DOHH2 (cell line): ENCODE measurements around the gene ARRDC2.
A peak's percentile ranks its signal among the peaks of the same experiment; 100 is the strongest.

Source experiments
- H3F3A ChIP-seq: fragments of 200-600 bp; sonication (generic), shearing (Covaris generic); 2 replicates; pipeline ENCODE4 v1.6.0; 2016; ENCODE audit warnings: antibody characterized with exemption, mild to moderate bottlenecking; ENCODE audit not compliant: control insufficient read depth, insufficient read depth
- H3K27ac ChIP-seq: fragments of 200-600 bp; sonication (generic); 2 replicates; pipeline ENCODE4 v1.5.1; 2014; ENCODE audit warnings: low read depth, mild to moderate bottlenecking, low read length, moderate library complexity
- H3K27me3 ChIP-seq: fragments of 200-600 bp; sonication (generic); 2 replicates; pipeline ENCODE4 v1.6.1; 2014; ENCODE audit warnings: mild to moderate bottlenecking, low read length, mixed read lengths; ENCODE audit not compliant: control insufficient read depth
- H3K36me3 ChIP-seq: fragments of 200-600 bp; sonication (generic); 2 replicates; pipeline ENCODE4 v1.6.1; 2014; ENCODE audit warnings: mild to moderate bottlenecking, low read length, moderate library complexity, mixed read lengths; ENCODE audit not compliant: control insufficient read depth
- H3K4me1 ChIP-seq: fragments of 200-600 bp; sonication (generic); 2 replicates; pipeline ENCODE4 v1.6.1; 2014; ENCODE audit warnings: mild to moderate bottlenecking, low read length, mixed read lengths; ENCODE audit not compliant: control insufficient read depth
- H3K4me2 ChIP-seq: fragments of 200-600 bp; sonication (generic); 2 replicates; pipeline ENCODE4 v1.6.0; 2014; ENCODE audit warnings: mild to moderate bottlenecking, low read length, moderate library complexity
- H3K4me3 ChIP-seq: fragments of 200-600 bp; sonication (generic); 2 replicates; pipeline ENCODE4 v1.5.1; 2014; ENCODE audit warnings: mild to moderate bottlenecking, low read length, mixed read lengths
- H3K79me2 ChIP-seq: fragments of 200-600 bp; sonication (generic); 2 replicates; pipeline ENCODE4 v1.6.1; 2014; ENCODE audit warnings: mild to moderate bottlenecking, low read length, mixed read lengths; ENCODE audit not compliant: control insufficient read depth
- H3K9me2 ChIP-seq: fragments of 200-600 bp; sonication (generic); replicated peaks from 2 replicates; pipeline ENCODE4 v1.6.1; 2014; ENCODE audit warnings: mild to moderate bottlenecking, low read length, mixed read lengths; ENCODE audit not compliant: control insufficient read depth
- H3K9me3 ChIP-seq: fragments of 200-600 bp; sonication (generic); 2 replicates; pipeline ENCODE4 v1.6.1; 2014; ENCODE audit warnings: antibody characterized with exemption, low read length, mixed read lengths; ENCODE audit not compliant: control insufficient read depth, insufficient read depth
- H4K20me1 ChIP-seq: fragments of 200-600 bp; sonication (generic); 2 replicates; pipeline ENCODE4 v1.6.0; 2014; ENCODE audit warnings: low read depth, mild to moderate bottlenecking, antibody characterized with exemption, low read length, moderate library complexity; ENCODE audit not compliant: control insufficient read depth, insufficient read depth
- CTCF ChIP-seq: fragments of 200-600 bp; sonication (generic); IDR thresholded peaks from one replicate; pipeline ENCODE4 v1.5.1; 2014; ENCODE audit warnings: antibody characterized with exemption, mild to moderate bottlenecking, low read depth, low read length; ENCODE audit not compliant: poor library complexity, severe bottlenecking
- EZH2phosphoT487 ChIP-seq: fragments of 200-600 bp; sonication (generic); IDR thresholded peaks from 2 replicates; pipeline ENCODE4 v1.6.1; 2017; ENCODE audit warnings: borderline replicate concordance, mild to moderate bottlenecking, antibody characterized with exemption, low read length, moderate library complexity, mixed read lengths

The ARRDC2 gene

DNA sequence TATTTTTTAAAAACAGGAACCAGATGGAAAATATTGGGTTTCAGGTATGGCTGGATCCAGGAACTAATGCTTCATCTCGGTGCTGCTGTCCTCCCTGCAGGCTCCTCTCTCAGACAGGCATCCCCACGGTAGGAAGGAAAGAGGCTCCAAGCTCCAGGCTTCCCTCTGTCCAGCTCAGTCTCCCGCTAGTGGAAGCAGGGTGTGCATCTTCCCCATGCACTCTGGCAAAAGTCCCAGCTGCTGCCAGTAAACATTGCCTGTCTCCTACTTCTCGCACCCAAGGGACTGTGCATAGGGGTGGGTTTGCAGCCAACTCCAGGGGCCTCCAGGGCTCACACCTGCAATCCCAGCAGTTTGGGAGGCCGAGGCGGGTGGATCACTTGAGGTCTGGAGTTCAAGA is 49.6 kb downstream of the ARRDC2 start:
- no peaks in the 10 kb centered on the region for H3K79me2 ChIP-seq
- no peaks in the 10 kb centered on the region for H3K9me2 ChIP-seq
- TF ChIP-seq CTCF (no peak), EZH2phosphoT487 (no peak)
- H3K4me2 ChIP-seq, result peak overlapping the region; percentile 71; the same call in 1 of the 2 replicates
- H3K9me3 ChIP-seq, result no peaks in the 10 kb centered on the region
- 0 out of 2 replicates have a peak, but pooled peaks cover 3% of the 10 kb centered on the region for H3F3A ChIP-seq
- H3K27ac ChIP-seq, result no peak overlapping the region
- H3K36me3 ChIP-seq, result no peaks in the 10 kb centered on the region
- H4K20me1 ChIP-seq, result no peaks in the 10 kb centered on the region
- H3K4me1 ChIP-seq, result peaks cover 13% of the 10 kb centered on the region
- no peak overlapping the region for H3K4me3 ChIP-seq
- H3K27me3 ChIP-seq, result no peaks in the 10 kb centered on the region

GRCh38 chr19:18058208-18059009 is 50.4 kb downstream of the ARRDC2 start:
- peak; percentile 99 for TF ChIP-seq CTCF
- TF ChIP-seq EZH2phosphoT487, result no peak
- peaks cover 16% of the 10 kb centered on the region for H3K4me1 ChIP-seq
- H4K20me1 ChIP-seq, result no peaks in the 10 kb centered on the region
- peak overlapping the region; percentile 61 for H3K4me3 ChIP-seq
- no peaks in the 10 kb centered on the region for H3K9me3 ChIP-seq
- no peaks in the 10 kb centered on the region for H3K79me2 ChIP-seq
- peaks cover 2% of the 10 kb centered on the region; the same call in 1 of the 2 replicates for H3K36me3 ChIP-seq
- no peaks in the 10 kb centered on the region for H3K27me3 ChIP-seq
- H3K9me2 ChIP-seq, result no peaks in the 10 kb centered on the region
- 0 out of 2 replicates have a peak, but pooled peaks cover 5% of the 10 kb centered on the region for H3F3A ChIP-seq
- peak overlapping the region; percentile 15; the same call in 1 of the 2 replicates for H3K27ac ChIP-seq
- peak overlapping the region; percentile 71 for H3K4me2 ChIP-seq

DNA sequence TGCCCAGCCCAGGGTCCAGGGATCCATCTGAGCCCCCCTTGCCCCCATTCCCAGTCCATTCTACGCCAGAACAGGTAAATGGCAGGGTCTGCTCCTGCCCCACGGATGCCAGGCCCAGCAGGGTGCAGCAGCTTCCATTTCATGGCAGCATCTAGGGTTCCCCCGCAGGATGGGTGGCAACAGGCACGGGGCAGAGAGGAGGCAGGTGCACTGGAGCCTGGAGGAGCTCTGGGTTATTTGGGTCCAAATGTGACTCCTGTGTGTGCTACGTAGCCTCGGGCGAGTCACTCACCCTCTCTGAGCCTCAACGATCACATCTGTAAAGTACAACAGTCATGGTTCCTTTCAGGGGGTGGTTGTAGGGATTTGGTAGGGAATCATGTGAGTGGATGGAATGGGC is 51.3 kb downstream of the ARRDC2 start:
- Histone ChIP-seq H3K27ac (no peak overlapping the region), H4K20me1 (no peaks in the 10 kb centered on the region), H3K4me1 (peaks cover 17% of the 10 kb centered on the region), H3K9me2 (no peaks in the 10 kb centered on the region), H3K4me3 (no peak overlapping the region), H3K79me2 (no peaks in the 10 kb centered on the region), H3K27me3 (no peaks in the 10 kb centered on the region), H3F3A (0 out of 2 replicates have a peak, but pooled peaks cover 5% of the 10 kb centered on the region), H3K4me2 (no peak overlapping the region), H3K36me3 (peaks cover 3% of the 10 kb centered on the region; the same call in 1 of the 2 replicates), H3K9me3 (no peaks in the 10 kb centered on the region)
- no peak for TF ChIP-seq CTCF
- TF ChIP-seq EZH2phosphoT487, result no peak
